Fibroblast of villous mesenchyme (primary cell): ENCODE results near the gene CHMP3. TPM values are rescaled to one million over a fixed set of nuclear protein-coding genes. Genes with fewer than 3 reads are reported as not detected.

Experiments
- DNase-seq: peaks from one replicate; pipeline ENCODE4 v3.0.0-alpha.2; 2010; ENCODE audit warnings: low read depth
- H3K4me3 ChIP-seq: 2 replicates; pipeline ENCODE4 v1.5.1; 2011; ENCODE audit warnings: low read depth, mild to moderate bottlenecking, low read length
- CTCF ChIP-seq: IDR thresholded peaks from 2 replicates; pipeline ENCODE4 v1.5.1; 2012; ENCODE audit warnings: low read depth, mild to moderate bottlenecking, low read length; ENCODE audit not compliant: insufficient read depth
- total RNA-seq: library from RNA; depleted of rRNA; stranded (reverse); fragments of >200 nt; gene quantifications from 2 replicates; pipeline ENCODE4 v1.2.3, GENCODE V29; 2012

Gene CHMP3
- total RNA-seq, 1 donor: 62.2 TPM

- no peak overlapping the region for H3K4me3 ChIP-seq
- no peak for TF ChIP-seq CTCF
- DNase-seq: peak; percentile 32
Observed at GRCh38 chr2:86480105-86480504, 83.1 kb downstream of the CHMP3 start.

GRCh38 chr2:86477349-86477748, 85.9 kb downstream of the CHMP3 start:
- no peak for TF ChIP-seq CTCF
- H3K4me3 ChIP-seq: no peak overlapping the region
- DNase-seq: peak; percentile 12

DNA sequence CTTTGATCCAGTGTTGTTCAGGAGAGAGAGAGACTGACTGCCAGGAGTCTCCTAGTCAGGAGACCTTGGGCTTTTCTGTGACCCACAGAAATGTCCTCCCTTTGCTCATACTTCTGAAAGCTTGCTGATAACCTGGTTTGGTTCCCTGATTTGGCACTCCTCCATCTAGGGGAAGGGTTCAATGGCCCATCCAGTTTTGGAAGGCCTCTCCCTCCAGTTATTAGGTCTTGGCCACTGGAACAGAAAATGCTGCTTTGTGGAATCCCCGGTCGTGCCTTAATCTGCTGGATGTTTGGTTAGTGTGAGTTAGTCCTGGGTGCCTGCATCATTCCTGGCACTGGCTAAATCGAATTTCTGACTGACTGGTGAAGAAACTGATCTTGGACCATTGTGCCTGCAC, 86.3 kb downstream of the CHMP3 start:
- H3K4me3 ChIP-seq: no peak overlapping the region
- no peak for TF ChIP-seq CTCF
- DNase-seq: no peak

- H3K4me3 ChIP-seq: no peak overlapping the region
- no peak for TF ChIP-seq CTCF
- peak; percentile 12 for DNase-seq
Observed at GRCh38 chr2:86476092-86476491, 87.2 kb downstream of the CHMP3 start.

DNA sequence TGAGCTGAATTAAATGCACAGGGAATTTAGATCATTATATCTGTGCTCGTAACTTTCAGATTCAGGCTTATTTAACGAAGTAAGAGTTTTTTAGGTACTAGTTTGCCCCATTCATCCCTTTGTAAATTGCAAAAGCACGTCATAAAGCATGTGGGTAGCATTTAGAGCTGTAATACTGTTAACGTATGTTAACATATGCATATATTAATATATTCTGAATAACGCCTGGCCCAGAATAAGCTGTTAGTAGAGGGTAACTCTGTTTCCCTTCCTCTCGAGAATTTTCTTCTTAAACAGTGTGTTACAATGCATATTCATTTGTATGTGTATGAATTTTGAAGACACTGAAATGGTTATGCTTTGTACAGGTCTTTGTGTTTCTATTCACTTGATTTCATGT, 91.6 kb downstream of the CHMP3 start:
- H3K4me3 ChIP-seq: no peak overlapping the region
- no peak for TF ChIP-seq CTCF
- DNase-seq: no peak

GRCh38 chr2:86470890-86471289, 92.4 kb downstream of the CHMP3 start:
- H3K4me3 ChIP-seq: no peak overlapping the region
- TF ChIP-seq CTCF: no peak
- no peak for DNase-seq

GRCh38 chr2:86468162-86469033, 94.8 kb downstream of the CHMP3 start:
- H3K4me3 ChIP-seq: no peak overlapping the region
- TF ChIP-seq CTCF: no peak
- no peak for DNase-seq
